Uterus (tissue), 2 donors: Measurements from ENCODE around the gene CD96.

Experiments
- CTCF ChIP-seq, 4 experiments: fragments of 200-600 bp in 2 of 4; fragments of 450-650 bp in 2 of 4; sonication (generic) in 2 of 4; IDR thresholded peaks; one replicate each; pipeline ENCODE4 v1.5.1; 2016 to 2019; ENCODE audit warnings: antibody characterized with exemption in 4 of 4, mild to moderate bottlenecking in 2 of 4, moderate library complexity in 1 of 4
- POLR2A ChIP-seq, 2 donors: fragments of 450-650 bp; IDR thresholded peaks; one replicate each; pipeline ENCODE4 v1.6.1; 2016; ENCODE audit warnings: antibody characterized with exemption in 2 of 2, mild to moderate bottlenecking in 1 of 2, moderate library complexity in 1 of 2

- TF ChIP-seq CTCF (IDR thresholded peaks at IDR 0.05) (no peak), POLR2A (IDR thresholded peaks at IDR 0.05) (no peak)
These were observed 142.6 kb downstream of the CD96 start for GRCh38 chr3:111684640-111685039.
